A549 (cell line): Measurements from ENCODE around the gene KRTAP12-2. TPM values are rescaled to one million over a fixed set of nuclear protein-coding genes. Genes with fewer than 3 reads are reported as not detected.
"Not testable (repeated sequence)": the region's sequence is repeated elsewhere in the genome, so short reads cannot be mapped to it uniquely, and the experiment has no call there.

Experiments
- ATAC-seq, 2 experiments: fragments of 200-7000 bp in 1 of 2; fragments of >200 bp in 1 of 2; cut with Nextera tagmentation in 1 of 2; cut with Tn5 transposase in 1 of 2; 3 replicates each; pipeline versions ENCODE4 v1.8.0 to v1.9.1; 2018 to 2020; ENCODE audit warnings: mild to moderate bottlenecking in 1 of 2, moderate library complexity in 1 of 2
- CTCF ChIA-PET: fragments of 300-600 bp; sonication (Branson Sonifier 250); formaldehyde crosslinking; extraction: SDS; loops from one replicate; lab custom pipeline; 2021; ENCODE audit warnings: antibody characterized with exemption, inconsistent platforms; lab: Yijun Ruan, JAX
- POLR2A ChIA-PET: fragments of 350-600 bp; formaldehyde crosslinking; extraction: SDS; loops from one replicate; lab custom pipeline; 2021; ENCODE audit warnings: antibody characterized with exemption, inconsistent platforms; lab: Yijun Ruan, JAX
- DNase-seq, 2 experiments: peaks; one replicate each; pipeline versions ENCODE4 v3.0.0 to v3.0.0-alpha.2; 2011 to 2016; ENCODE audit warnings: low read depth in 1 of 2, low spot score in 1 of 2
- FAIRE-seq: peaks from 2 replicates; lab custom pipeline; 2011; peaks lifted over from hg19 to GRCh38; lab: Jason Lieb, UNC
- H3K27ac ChIP-seq, 2 experiments: fragments of >200 bp; sonication (Bioruptor Twin); formaldehyde crosslinking; 3 replicates each; pipeline ENCODE4 v1.5.1; 2016 to 2017
- H3K4me1 ChIP-seq: fragments of >200 bp; sonication (Bioruptor Twin); formaldehyde crosslinking; 3 replicates; pipeline ENCODE4 v1.6.1; 2016
- H3K4me2 ChIP-seq: fragments of >200 bp; sonication (Bioruptor Twin); formaldehyde crosslinking; 3 replicates; pipeline ENCODE4 v1.6.1; 2016
- H3K4me3 ChIP-seq: fragments of >200 bp; sonication (Bioruptor Twin); formaldehyde crosslinking; 3 replicates; pipeline ENCODE4 v1.5.1; 2016
- H3K9me3 ChIP-seq: fragments of >200 bp; sonication (Bioruptor Twin); formaldehyde crosslinking; 3 replicates; pipeline ENCODE4 v1.6.1; 2016
- BHLHE40 ChIP-seq: IDR thresholded peaks from 2 replicates; pipeline ENCODE4 v1.6.1; 2012; ENCODE audit warnings: low read depth, low read length, inconsistent platforms
- CBX2 ChIP-seq: fragments of 200-600 bp; sonication (generic); IDR thresholded peaks from 2 replicates; pipeline ENCODE4 v1.6.1; 2016; ENCODE audit warnings: low read depth, mild to moderate bottlenecking, borderline replicate concordance
- CBX8 ChIP-seq: fragments of 200-600 bp; sonication (generic); IDR thresholded peaks from 2 replicates; pipeline ENCODE4 v1.6.1; 2016
- CHD2 ChIP-seq: fragments of 150-350 bp; IDR thresholded peaks from 2 replicates; pipeline ENCODE4 v1.6.1; 2014; ENCODE audit warnings: low read length; ENCODE audit not compliant: partially characterized antibody
- EHF ChIP-seq: fragments of 250-450 bp; sonication (Bioruptor Pico); IDR thresholded peaks from 2 replicates; pipeline ENCODE4 v1.5.0; 2020; ENCODE audit warnings: mild to moderate bottlenecking
- ESRRA ChIP-seq: fragments of 150-350 bp; IDR thresholded peaks from 2 replicates; pipeline ENCODE4 v1.6.1; 2014; ENCODE audit warnings: mild to moderate bottlenecking, low read length, borderline replicate concordance
- FOSB ChIP-seq: fragments of 250-450 bp; sonication (Bioruptor Pico); IDR thresholded peaks from 2 replicates; pipeline ENCODE4 v1.5.0; 2020; ENCODE audit warnings: mild to moderate bottlenecking, moderate library complexity
- GATA3 ChIP-seq: IDR thresholded peaks from 2 replicates; pipeline ENCODE4 v1.6.1; 2012; ENCODE audit warnings: borderline replicate concordance
- HDAC2 ChIP-seq: fragments of 200-600 bp; sonication (generic); IDR thresholded peaks from 2 replicates; pipeline ENCODE4 v1.6.1; 2016
- JUNB ChIP-seq: fragments of >200 bp; sonication (Bioruptor Twin); formaldehyde crosslinking; IDR thresholded peaks from 2 replicates; pipeline ENCODE4 v1.6.1; 2016
- KDM1A ChIP-seq: fragments of 200-600 bp; sonication (generic); IDR thresholded peaks from 2 replicates; pipeline ENCODE4 v1.6.1; 2016; ENCODE audit warnings: low read depth, mild to moderate bottlenecking
- KDM5A ChIP-seq: fragments of 200-600 bp; sonication (generic); IDR thresholded peaks from 2 replicates; pipeline ENCODE4 v1.6.1; 2016; ENCODE audit warnings: antibody characterized with exemption, mild to moderate bottlenecking
- MAX ChIP-seq: IDR thresholded peaks from 2 replicates; pipeline ENCODE4 v1.6.1; 2012
- NPAS2 ChIP-seq: fragments of 250-450 bp; sonication (Bioruptor Pico); IDR thresholded peaks from 2 replicates; pipeline ENCODE4 v1.8.0; 2022; ENCODE audit warnings: mild to moderate bottlenecking, moderate library complexity, borderline replicate concordance
- NR3C1 ChIP-seq: fragments of >200 bp; sonication (Bioruptor Twin); formaldehyde crosslinking; IDR thresholded peaks from 3 replicates; pipeline ENCODE4 v1.6.1; 2017
- PHF8 ChIP-seq: fragments of 200-600 bp; sonication (generic); IDR thresholded peaks from 2 replicates; pipeline ENCODE4 v1.6.1; 2016; ENCODE audit warnings: low read depth, mild to moderate bottlenecking, antibody characterized with exemption, moderate library complexity, borderline replicate concordance
- POLR2A ChIP-seq: IDR thresholded peaks from 2 replicates; pipeline ENCODE4 v1.6.1; 2012; ENCODE audit warnings: mild to moderate bottlenecking, low read length
- RARB ChIP-seq: fragments of 250-450 bp; sonication (Bioruptor Pico); IDR thresholded peaks from 2 replicates; pipeline ENCODE4 v1.8.0; 2021; ENCODE audit warnings: mild to moderate bottlenecking, moderate library complexity
- RCOR1 ChIP-seq: fragments of 150-350 bp; IDR thresholded peaks from 2 replicates; pipeline ENCODE4 v1.6.1; 2014; ENCODE audit warnings: antibody characterized with exemption, low read length, low read depth
- RFX5 ChIP-seq: fragments of 450-650 bp; IDR thresholded peaks from 2 replicates; pipeline ENCODE4 v1.7.1; 2014; ENCODE audit warnings: antibody characterized with exemption, mild to moderate bottlenecking, moderate library complexity
- SMC3 ChIP-seq: fragments of >200 bp; sonication (Bioruptor Twin); formaldehyde crosslinking; IDR thresholded peaks from 3 replicates; pipeline ENCODE4 v1.6.1; 2018; ENCODE audit warnings: inconsistent platforms
- SREBF2 ChIP-seq: fragments of 450-650 bp; IDR thresholded peaks from 2 replicates; pipeline ENCODE4 v1.6.1; 2014; ENCODE audit warnings: mild to moderate bottlenecking, moderate library complexity
- ZC3H11A ChIP-seq: fragments of 450-650 bp; IDR thresholded peaks from 2 replicates; pipeline ENCODE4 v1.6.1; 2014; ENCODE audit warnings: antibody characterized with exemption, mild to moderate bottlenecking
- WGBS: methylation state at CpG from one replicate; pipeline ENCODE4 v1.1.6; 2017; ENCODE audit errors: missing lambda C conversion rate; 5-methylcytosine and 5-hydroxymethylcytosine counted together
- polyA plus RNA-seq, 4 experiments: library from polyadenylated mRNA; depleted of rRNA in 3 of 4; stranded (reverse); fragments of >200 nt; fragmentation: RNase III in 1 of 4; extraction: RNeasy Plus Mini Kit Qiagen cat#74134 plus additional on column Dnase treatment in 1 of 4; gene quantifications; 2 replicates in 3 of 4; 3 replicates in 1 of 4; pipeline ENCODE4 v1.2.3, GENCODE V29; 2011 to 2017
- TF ChIP-seq, protein P1 (sequence below): IDR thresholded peaks from 2 replicates; pipeline ENCODE4 v1.6.1; 2012; ENCODE audit warnings: low read depth, borderline replicate concordance
- TF ChIP-seq, protein P2 (sequence below): fragments of >200 bp; sonication (Bioruptor Twin); formaldehyde crosslinking; IDR thresholded peaks from 3 replicates; pipeline ENCODE4 v1.5.1; 2016

KRTAP12-2 gene
- polyA plus RNA-seq, 2 of the 4 experiments (the other 2 are of a cell fraction), result not detected

GRCh38 chr21:44670642-44671432 lies 4.1 kb upstream of the KRTAP12-2 start:
- CTCF ChIA-PET, result interaction anchor here (0.6 kb wide), 1 partner anchor 1469 kb away, joined by 3 read pairs; no protein-coding TSS in a partner anchor
- Histone ChIP-seq H3K27ac (no peak overlapping the region), H3K4me1 (no peaks in the 10 kb centered on the region), H3K4me3 (no peak overlapping the region), H3K9me3 (peaks cover 9% of the 10 kb centered on the region; the same call in 1 of the 3 replicates), H3K4me2 (no peak overlapping the region)
- no peak for TF ChIP-seq RFX5
- TF ChIP-seq RARB, result no peak
- TF ChIP-seq HDAC2, result no peak
- no peak for TF ChIP-seq ZC3H11A
- TF ChIP-seq BHLHE40, result no peak
- TF ChIP-seq CHD2, result no peak
- WGBS, result 13% methylated on average over 3 of the region's 3 CpGs
- ATAC-seq, result no peak
- POLR2A ChIA-PET, result no interaction called here
- no peak for DNase-seq
- no peak for FAIRE-seq

- WGBS, result 0% methylated on average over 1 of the region's 1 CpG
These were observed 885 bp upstream of the KRTAP12-2 start for GRCh38 chr21:44667612-44668011.

DNA sequence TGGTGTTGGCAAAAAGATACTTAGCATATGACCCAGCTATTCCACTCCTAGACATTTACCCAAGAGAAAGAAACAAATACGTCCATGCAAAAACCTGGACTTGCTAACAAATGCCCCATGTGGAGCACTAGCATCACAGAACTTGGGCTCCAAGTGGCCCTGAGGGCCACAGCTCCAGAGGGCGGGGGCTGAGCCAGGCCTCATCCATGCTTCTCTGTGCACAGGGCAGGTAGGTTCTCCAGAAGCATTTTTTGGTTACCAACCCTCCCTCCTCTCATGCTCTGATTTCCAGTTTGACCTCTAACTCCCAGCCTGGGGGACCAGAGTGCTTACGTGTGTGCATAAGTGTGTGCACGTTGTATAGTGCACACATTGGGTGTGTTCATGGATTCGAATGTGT lies 2.0 kb downstream of the KRTAP12-2 start:
- no peak for FAIRE-seq
- no peak for TF ChIP-seq EHF
- TF ChIP-seq, protein P1, sequence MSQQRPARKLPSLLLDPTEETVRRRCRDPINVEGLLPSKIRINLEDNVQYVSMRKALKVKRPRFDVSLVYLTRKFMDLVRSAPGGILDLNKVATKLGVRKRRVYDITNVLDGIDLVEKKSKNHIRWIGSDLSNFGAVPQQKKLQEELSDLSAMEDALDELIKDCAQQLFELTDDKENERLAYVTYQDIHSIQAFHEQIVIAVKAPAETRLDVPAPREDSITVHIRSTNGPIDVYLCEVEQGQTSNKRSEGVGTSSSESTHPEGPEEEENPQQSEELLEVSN, result no peak
- TF ChIP-seq NPAS2 (CRISPR knock-in tag), result no peak
- no peak for TF ChIP-seq RCOR1
- no peak for TF ChIP-seq KDM1A
- no peak for TF ChIP-seq HDAC2
- TF ChIP-seq GATA3, result no peak
- no peak for TF ChIP-seq KDM5A
- no peak for TF ChIP-seq NR3C1
- no peak for TF ChIP-seq ESRRA
- no peak for TF ChIP-seq SMC3
- no peak for TF ChIP-seq PHF8
- no peak for DNase-seq
- no peak for ATAC-seq
- 23% methylated on average over 5 of the region's 5 CpGs for WGBS
- Histone ChIP-seq H3K27ac (no peak overlapping the region), H3K9me3 (peaks cover 7% of the 10 kb centered on the region; the same call in 1 of the 3 replicates), H3K4me1 (no peaks in the 10 kb centered on the region), H3K4me2 (no peak overlapping the region), H3K4me3 (no peak overlapping the region)
- ChIA-PET CTCF (no interaction called here), POLR2A (no interaction called here)

More at GRCh38 chr21:44667612-44668011, 885 bp upstream of the KRTAP12-2 start:
- no peak overlapping the region for H3K27ac ChIP-seq
- no peak for FAIRE-seq
- no peak for DNase-seq
- ATAC-seq, result no peak
- peaks cover 14% of the 10 kb centered on the region; the same call in 2 of the 3 replicates for H3K9me3 ChIP-seq
- POLR2A ChIA-PET, result no interaction called here
- no peak overlapping the region for H3K4me3 ChIP-seq
- H3K4me2 ChIP-seq, result no peak overlapping the region
- H3K4me1 ChIP-seq, result no peaks in the 10 kb centered on the region
- CTCF ChIA-PET, result interaction anchor here (1.5 kb wide), 1 partner anchor 16 kb away, joined by 3 read pairs; no protein-coding TSS in a partner anchor
- no peak for TF ChIP-seq MAX
- no peak for TF ChIP-seq SREBF2
- no peak for TF ChIP-seq FOSB (CRISPR knock-in tag)
- no peak for TF ChIP-seq CBX2
- TF ChIP-seq JUNB, result no peak
- TF ChIP-seq CBX8, result no peak
- TF ChIP-seq, protein P2, sequence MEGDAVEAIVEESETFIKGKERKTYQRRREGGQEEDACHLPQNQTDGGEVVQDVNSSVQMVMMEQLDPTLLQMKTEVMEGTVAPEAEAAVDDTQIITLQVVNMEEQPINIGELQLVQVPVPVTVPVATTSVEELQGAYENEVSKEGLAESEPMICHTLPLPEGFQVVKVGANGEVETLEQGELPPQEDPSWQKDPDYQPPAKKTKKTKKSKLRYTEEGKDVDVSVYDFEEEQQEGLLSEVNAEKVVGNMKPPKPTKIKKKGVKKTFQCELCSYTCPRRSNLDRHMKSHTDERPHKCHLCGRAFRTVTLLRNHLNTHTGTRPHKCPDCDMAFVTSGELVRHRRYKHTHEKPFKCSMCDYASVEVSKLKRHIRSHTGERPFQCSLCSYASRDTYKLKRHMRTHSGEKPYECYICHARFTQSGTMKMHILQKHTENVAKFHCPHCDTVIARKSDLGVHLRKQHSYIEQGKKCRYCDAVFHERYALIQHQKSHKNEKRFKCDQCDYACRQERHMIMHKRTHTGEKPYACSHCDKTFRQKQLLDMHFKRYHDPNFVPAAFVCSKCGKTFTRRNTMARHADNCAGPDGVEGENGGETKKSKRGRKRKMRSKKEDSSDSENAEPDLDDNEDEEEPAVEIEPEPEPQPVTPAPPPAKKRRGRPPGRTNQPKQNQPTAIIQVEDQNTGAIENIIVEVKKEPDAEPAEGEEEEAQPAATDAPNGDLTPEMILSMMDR, result no peak
- TF ChIP-seq POLR2A, result no peak
- no peak for TF ChIP-seq ZC3H11A

DNA sequence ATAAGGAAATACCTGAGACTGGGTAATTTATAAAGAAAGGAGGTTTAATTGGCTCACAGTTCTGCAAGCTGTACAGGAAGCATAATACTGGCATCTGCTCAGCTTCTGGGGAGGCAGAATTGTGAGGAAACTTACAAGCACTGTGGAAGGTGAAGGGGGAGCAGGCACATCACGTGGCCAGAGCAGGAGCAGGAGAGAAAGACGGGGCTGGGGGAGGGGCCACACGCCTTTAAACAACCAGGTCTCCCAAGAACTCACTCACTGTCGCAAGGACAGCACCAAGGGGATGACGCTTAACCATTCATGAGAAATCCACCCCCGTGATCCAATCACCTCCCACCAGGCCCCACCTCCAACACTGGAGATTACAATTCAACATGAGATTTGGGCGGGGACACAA lies 5.2 kb downstream of the KRTAP12-2 start:
- DNase-seq, H3K9me3 ChIP-seq, ATAC-seq, FAIRE-seq, H3K4me2 ChIP-seq, H3K4me1 ChIP-seq, CTCF ChIA-PET, POLR2A ChIA-PET, H3K27ac ChIP-seq, H3K4me3 ChIP-seq: not testable (repeated sequence)
- 31% methylated on average over 7 of the region's 7 CpGs for WGBS
